Right ventricle myocardium superior (tissue), 1 donor: ENCODE measurements around the gene APBA2. TPM values are rescaled to one million over a fixed set of nuclear protein-coding genes. Genes with fewer than 3 reads are reported as not detected.
"Not testable (repeated sequence)": the region's sequence is repeated elsewhere in the genome, so short reads cannot be mapped to it uniquely, and the experiment has no call there.

Experiments used
- ATAC-seq: fragments of 200-7000 bp; cut with Tn5 transposase; one replicate; pipeline ENCODE4 v1.9.1; 2020; ENCODE audit warnings: mild to moderate bottlenecking; ENCODE audit not compliant: poor library complexity
- DNase-seq: peaks from one replicate; pipeline ENCODE4 v3.0.0-alpha.2; 2020
- intact Hi-C: fragments of 100-400 bp; cut with DNase I; formaldehyde crosslinking; loops from one replicate; pipeline ENCODE4 v1.11.2; 2022
- total RNA-seq: library from RNA; stranded (reverse); fragmentation: NEBNext Ultra II Directional; extraction: Animal tissue kit (Norgen Biotek cat#: 25700); gene quantifications from one replicate; pipeline ENCODE4 v1.2.1, GENCODE V29; 2021
- donor health status: DM: no; HTN: yes; CAD: no; lungs with severe emphysema.

The APBA2 gene
- total RNA-seq, 1 donor from 2014 or later, result 1.9 TPM

DNA sequence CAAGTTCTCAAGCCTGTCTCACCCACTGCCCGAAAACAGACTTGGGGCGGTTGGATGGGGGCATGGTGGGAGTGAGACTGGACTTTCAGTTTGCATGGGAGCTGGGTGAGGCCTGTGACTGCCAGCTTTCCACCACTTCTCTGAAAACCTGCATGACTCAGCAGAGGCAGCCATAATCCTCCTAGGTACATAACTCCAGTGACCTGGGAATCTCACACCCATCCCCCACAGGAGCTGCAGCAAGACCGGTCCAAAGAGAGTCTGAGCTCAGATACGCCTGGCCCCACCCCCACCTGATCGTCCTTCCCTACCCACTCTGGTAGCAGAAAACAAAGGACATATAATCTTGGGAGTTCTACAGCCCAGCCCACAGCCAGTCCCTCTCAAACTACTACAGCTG is 276.6 kb downstream of the APBA2 start:
- ATAC-seq, result no peak

GRCh38 chr15:29167122-29167521 is 281.3 kb downstream of the APBA2 start:
- intact Hi-C loops, ATAC-seq: not testable (repeated sequence)

More for the DNA sequence above, 276.6 kb downstream of the APBA2 start:
- no peak for DNase-seq
- intact Hi-C loops, result no loop called here

More at GRCh38 chr15:29167122-29167521, 281.3 kb downstream of the APBA2 start:
- not testable (repeated sequence) for DNase-seq

Other genes starting within 250 kb of the APBA2 start
- 1.2 TPM for gene GOLGA8M, start 173.6 kb upstream of the APBA2 start, total RNA-seq
- gene GOLGA6L7, start 37.3 kb upstream of the APBA2 start, total RNA-seq, result not detected